Renal pelvis (tissue), 4 donors: ENCODE data around the gene NMNAT1. TPM values are rescaled to one million over a fixed set of nuclear protein-coding genes. Genes with fewer than 3 reads are reported as not detected.
A peak's percentile ranks its signal among the peaks of the same experiment; 100 is the strongest.
"Not testable (repeated sequence)": the region's sequence is repeated elsewhere in the genome, so short reads cannot be mapped to it uniquely, and the experiment has no call there.

ENCODE experiments used
- DNase-seq: peaks from one replicate; pipeline ENCODE4 v3.0.0-alpha.2; 2013
- polyA plus RNA-seq, 3 donors: library from polyadenylated mRNA; unstranded; fragments of 120-200 nt; gene quantifications; one replicate each; pipeline ENCODE4 v1.2.1, GENCODE V29; 2013; ENCODE audit not compliant: insufficient read length in 3 of 3

The NMNAT1 gene
- polyA plus RNA-seq, 3 donors: 18.2 to 25.7 (median 18.3) TPM

DNA sequence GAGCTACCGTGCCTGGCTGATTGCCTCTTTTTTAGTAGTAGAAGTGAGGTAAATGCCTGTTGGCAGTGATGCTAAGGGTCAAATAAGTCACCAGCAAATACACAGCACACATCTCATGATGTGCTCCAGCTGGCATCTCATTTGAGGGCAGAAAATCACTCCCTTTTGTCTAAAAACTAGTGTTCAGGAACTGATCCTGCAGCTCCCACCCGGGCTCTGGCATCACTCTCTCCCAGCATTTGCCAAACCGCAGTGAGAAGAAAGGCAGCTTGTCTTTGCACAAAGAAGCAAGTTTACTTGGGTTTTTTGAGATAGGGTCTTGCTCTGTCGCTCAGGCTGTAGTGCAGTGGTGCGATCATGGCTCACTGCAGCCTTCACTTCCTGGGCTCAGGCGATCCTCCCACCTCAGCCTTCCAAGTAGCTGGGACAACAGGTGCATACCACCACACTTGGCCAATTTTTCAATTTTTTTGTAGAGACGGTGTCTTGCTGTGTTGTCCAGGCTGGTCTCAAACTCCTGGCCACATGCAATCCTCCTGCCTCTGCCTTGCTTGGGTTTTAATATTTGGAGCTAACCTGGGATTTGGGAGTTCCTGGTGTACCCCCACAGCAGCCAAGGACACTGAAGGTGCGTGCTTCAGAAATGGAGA is 57.9 kb downstream of the NMNAT1 start:
- no peak for DNase-seq

DNA sequence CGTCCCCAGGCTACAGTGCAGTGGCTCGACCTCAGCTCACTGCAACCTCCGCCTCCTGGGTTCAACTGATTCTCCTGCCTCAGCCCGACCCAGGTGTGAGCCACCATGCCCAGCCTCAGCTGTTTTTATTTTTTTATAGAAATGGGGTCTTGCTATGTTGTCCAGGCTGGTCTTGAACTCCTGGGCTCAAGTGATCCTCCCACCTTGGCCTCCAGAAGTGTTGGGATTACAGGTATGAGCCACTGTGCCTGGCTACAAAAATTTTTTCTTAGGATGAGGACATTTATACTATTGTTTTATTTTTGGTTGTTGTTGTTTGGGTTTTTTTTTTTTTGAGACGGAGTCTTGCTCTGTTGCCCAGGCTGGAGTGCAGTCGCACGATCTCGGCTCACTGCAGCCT is 62.0 kb downstream of the NMNAT1 start:
- DNase-seq: not testable (repeated sequence)

DNA sequence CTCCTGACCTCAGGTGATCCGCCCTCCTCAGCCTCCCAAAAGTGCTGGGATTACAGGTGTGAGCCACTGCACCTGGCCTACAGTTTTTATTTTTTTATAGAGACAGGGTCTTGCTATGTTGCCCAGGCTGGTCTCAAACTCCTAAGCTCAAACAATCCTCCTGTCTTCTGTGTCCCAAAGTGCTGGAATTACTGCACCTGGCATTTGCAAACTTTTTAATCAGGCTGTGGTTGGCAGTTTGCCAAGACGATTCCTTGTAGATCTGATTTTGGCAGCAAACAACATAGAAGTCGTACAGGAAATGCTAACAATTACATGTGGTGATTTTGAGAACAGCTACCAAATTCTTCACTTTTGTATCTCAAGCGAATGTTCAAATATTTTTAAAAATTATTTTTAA is 63.9 kb downstream of the NMNAT1 start:
- DNase-seq: no peak

DNA sequence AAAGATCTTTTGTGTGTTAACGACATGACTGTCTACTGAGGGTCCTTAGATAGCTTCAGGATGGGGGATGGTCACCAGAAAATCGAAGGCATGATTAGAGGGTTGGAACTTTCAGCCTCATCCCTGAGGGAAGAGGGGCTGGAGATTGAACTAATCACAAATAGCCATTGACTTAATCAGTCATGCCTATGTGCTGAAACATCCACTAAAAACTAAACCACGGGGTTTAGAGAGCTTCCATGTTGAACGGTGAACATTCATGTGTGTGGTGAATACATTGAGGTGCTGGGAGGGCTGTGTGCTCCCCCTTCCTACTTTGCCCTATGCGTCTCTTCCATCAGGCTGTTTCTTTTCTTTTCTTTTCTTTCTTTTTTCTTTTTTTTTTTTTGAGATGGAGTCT is 70.7 kb downstream of the NMNAT1 start:
- no peak for DNase-seq

DNA sequence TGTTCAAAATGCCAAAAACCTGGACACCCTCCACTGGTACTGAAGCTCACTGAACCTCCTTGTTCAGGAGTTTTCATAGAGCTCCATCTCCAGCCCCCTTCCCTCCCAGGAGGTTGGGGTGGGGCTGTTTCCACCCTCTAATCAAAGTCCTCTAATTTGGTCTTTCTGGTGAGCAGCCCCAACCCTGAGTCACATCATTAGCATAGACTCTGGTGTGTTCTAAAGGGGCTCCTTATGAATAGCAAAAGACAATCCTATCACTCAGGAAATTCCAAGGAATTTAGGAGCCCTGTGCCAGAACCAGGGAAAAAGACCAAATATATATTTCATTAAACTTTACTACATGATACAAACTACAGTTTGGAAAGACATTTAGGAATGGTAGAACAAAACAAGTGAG is 76.3 kb downstream of the NMNAT1 start:
- no peak for DNase-seq

DNA sequence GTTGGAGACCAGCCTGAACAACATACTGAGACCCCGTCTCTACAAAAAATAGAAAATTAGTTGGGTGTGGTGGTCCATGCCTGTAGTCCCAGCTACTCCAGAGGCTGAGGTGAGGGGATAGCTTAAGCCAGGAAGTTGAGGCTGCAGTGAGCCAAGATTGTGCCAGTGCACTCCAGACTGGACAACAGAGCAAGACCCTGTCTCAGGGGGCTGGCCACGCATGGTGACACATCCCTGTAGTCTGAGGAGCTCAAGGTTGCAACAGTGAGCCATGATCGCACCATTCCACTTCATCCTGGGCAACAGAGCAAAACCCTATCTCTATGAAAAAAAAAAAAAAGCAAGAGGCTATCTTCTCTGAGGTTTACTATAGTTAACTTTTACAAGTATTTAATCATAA is 76.8 kb downstream of the NMNAT1 start:
- DNase-seq: no peak

DNA sequence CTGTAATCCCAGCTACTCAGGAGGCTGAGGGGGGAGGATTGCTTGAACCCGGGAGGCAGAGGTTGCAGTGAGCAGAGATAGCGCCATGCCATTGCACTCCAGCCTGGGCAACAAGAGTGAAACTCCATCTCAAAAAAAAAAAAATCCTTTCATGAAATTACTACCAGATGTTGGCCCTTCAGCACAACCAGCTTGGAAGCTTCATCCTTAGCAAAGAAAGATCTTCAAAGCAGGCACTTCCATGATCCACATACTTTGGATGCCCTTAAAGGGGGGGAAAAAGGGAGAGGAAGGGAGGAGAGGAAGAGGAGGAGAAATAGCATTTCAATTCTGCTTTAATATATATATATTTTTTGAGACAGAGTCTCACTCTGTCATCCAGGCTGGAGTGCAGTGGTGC is 77.4 kb downstream of the NMNAT1 start:
- DNase-seq: peak; percentile 58

DNA sequence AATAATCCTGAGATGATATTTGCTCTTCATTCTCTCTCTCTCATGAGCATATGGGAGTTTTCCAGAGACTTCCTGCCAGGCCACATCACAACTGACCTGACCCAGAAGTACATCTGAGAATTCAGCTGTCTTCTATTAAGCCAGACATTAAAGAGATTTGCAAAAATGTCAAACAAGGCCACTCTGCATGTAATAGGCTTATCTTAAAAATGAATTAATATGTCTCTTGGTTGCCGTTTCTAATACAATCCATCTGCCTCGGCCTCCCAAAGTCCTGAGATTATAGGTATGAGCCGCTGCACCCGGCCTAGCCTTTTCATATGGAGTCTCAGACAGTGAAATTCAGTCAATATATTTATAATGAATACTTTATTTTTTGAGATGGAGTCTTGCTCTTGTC is 78.7 kb downstream of the NMNAT1 start:
- DNase-seq: not testable (repeated sequence)

DNA sequence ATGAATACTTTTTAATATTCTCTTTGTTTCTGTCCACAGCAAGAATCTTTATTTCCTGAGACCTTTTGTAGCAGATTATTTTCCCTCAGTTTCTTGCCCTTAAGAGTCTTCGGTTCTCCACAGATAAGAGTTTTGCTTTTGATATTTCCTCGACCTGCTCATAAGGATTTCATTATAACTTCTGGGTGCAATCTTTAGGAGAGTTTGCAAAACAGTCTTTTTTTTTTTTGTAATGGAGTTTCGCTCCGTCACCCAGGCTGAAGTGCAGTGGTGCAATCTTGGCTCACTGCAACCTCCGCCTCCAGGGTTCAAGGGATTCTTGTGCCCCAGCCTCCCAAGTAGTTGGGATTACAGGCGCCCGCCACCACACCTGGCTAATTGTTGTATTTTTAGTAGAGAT is 79.4 kb downstream of the NMNAT1 start:
- DNase-seq: no peak

DNA sequence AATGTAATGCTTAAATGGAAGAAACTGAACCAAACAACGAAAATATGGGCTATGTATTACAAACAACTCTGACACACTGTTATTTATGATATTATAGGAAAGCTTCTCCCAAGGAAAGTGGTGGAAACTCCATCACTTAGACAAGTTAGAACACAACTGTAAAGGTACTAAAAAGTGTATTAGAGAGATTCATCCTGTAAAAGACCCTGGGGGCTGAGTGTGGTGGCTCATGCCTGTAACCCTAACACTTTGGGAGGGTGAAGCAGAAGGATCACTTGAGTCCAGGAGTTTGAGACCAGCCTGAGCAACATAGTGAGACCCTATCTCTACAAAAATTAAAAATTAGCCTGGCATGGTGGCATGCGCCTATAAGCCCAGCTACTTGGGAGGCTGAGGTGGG is 82.1 kb downstream of the NMNAT1 start:
- DNase-seq: no peak

DNA sequence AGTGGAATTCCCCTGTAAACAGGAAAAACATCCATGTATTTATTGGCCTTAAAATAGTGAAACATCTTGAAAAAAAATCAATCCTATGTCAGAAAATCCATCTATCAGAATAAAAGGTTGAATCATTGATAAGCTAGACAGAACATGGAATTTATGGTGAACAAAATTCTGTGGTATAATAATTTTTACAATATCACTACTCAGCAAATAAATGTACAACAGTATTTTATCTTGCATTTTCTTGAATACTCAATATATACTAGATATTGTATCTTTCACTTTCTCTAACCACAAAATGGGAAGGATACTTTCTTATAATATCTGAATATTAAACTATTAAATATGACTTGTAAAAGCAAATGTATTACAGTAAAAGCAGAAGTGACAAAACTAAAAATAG is 83.8 kb downstream of the NMNAT1 start:
- DNase-seq: no peak

DNA sequence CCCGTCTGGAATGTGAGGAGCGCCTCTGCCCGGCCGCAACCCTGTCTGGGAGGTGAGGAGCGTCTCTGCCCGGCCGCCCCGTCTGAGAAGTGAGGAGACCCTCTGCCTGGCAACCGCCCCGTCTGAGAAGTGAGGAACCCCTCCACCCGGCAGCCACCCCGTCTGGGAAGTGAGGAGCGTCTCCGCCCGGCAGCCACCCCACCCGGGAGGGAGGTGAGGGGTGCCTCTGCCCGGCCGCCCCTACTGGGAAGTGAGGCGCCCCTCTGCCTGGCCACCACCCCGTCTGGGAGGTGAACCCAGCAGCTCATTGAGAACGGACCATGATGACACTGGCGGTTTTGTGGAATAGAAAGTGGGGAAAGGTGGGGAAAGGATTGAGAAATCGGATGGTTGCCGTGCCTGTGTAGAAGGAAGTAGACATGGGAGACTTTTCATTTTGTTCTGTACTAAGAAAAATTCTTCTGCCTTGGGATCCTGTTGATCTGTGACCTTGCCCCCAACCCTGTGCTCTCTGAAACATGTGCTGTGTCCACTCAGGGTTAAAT is 85.8 kb downstream of the NMNAT1 start:
- DNase-seq: not testable (repeated sequence)

DNA sequence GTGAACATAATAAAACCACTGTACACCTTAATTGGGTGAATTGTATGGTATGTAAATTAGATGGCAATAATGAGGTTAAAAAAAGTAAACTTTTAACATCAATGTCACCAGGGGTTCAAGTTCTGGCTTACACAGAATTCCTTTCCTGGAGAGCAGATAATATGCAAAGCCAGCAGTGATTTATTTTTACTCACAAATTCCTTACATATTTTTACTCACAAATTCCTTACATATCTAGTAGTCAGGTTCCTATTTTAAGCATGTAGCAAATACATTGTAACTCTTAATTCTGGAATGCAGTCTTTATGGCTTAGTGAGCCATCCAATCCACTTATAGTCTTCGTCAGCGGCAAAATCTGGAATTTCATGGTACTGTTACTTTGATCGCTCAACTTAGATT is 88.2 kb downstream of the NMNAT1 start:
- no peak for DNase-seq

DNA sequence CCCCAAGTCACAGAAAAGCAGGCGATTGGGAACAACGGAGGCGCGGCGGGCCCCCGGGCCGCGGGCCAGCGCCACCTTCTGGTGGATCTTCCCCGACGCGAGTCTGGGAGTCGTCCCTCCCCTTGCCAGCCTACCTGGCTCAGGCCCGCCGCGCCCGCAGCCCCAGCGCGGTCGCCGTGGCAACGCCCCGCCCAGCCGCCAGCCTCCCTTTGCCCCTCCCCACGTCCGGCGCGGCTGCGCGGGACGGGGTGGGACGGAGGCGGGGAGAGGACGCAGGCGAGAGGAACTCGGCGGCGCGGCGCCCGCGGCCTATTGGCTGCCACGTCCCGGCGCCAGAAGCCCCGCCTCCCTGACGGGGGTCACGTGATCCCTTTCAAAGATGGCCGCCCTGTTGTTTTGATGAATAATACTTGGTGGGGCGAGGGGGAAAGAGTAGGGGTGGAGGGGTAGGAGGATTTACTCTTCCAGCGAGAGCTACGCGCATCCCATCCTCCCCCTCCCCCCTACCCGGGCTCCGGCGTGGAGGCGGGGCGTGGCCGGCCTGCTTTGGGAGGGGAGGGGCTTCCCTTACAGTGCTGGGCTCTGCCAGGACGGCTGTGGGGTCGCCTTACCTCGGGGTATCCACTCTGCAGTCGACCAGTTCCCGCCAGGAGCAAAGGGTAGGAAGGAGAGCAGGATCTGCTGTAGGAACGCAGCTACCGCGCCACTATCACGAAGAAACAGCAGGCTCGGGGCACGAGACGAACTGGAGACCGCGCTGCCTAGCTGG is 89.5 kb downstream of the NMNAT1 start, which contains the start of gene UBE4B:
Gene UBE4B (plus strand): TSS at position 369 of the 769 bp plus-strand sequence. CDS start 713 bp downstream, outside the sequence.
- peak; percentile 99 for DNase-seq

DNA sequence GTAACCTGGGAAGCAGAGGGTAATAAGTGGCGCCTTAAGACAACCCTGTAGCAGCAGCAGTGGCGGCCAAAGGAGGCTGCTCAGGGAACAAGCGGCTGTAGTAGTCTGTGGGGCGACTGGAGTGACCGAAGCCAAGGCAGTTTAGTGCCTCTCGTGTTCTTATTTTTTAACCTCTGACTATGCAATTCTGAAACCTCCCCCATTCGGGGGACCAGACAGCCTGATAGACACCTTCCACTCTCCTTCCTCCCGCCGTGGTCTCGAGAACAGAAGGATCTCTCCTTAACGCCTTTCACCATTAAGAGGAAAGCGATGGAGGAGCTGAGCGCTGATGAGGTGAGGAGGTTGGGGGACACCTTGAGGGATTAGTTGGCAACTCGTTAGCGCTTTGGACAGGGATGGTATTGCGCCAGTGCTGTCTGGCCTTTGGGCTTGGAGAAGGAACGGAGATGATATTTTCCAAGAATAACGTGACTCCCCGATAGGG is 90.1 kb downstream of the NMNAT1 start:
- DNase-seq: no peak

Other genes starting within 250 kb of the NMNAT1 start
- gene CLSTN1, start 119.5 kb upstream of the NMNAT1 start, polyA plus RNA-seq: 100 to 1,000 TPM; 143 to 163 (median 161) TPM
- 10 to 100 TPM; 29.0 to 37.8 (median 33.4) TPM for gene CTNNBIP1, start 33.2 kb upstream of the NMNAT1 start, polyA plus RNA-seq
- gene LZIC, start 84 bp upstream of the NMNAT1 start, polyA plus RNA-seq: 10 to 100 TPM; 54.8 to 70.0 (median 63.4) TPM
- 10 to 100 TPM; 18.6 to 25.0 (median 18.8) TPM for gene RBP7, start 53.8 kb downstream of the NMNAT1 start, polyA plus RNA-seq
- gene UBE4B, start 89.5 kb downstream of the NMNAT1 start, polyA plus RNA-seq: 10 to 100 TPM; 48.6 to 58.8 (median 58.2) TPM